Measurements from ENCODE around the gene STYXL1.
A peak's percentile ranks its signal among the peaks of the same experiment; 100 is the strongest.
"Not testable (repeated sequence)": the region's sequence is repeated elsewhere in the genome, so short reads cannot be mapped to it uniquely, and the experiment has no call there.

The STYXL1 gene

GRCh38 chr7:76058745-76059144 lies 10.9 kb upstream of the STYXL1 start:
- H3K27ac Mint-ChIP-seq, result not testable (repeated sequence)

GRCh38 chr7:76057813-76058145 lies 10.0 kb upstream of the STYXL1 start:
- Mint-ChIP-seq H3K4me1 (peaks cover 6% of the 10 kb centered on the region), H3K9me3 (no peaks in the 10 kb centered on the region), H3K27me3 (no peaks in the 10 kb centered on the region), H3K4me3 (no peak overlapping the region), H3K36me3 (peaks cover 21% of the 10 kb centered on the region), H3K27ac (no peak overlapping the region)
- ATAC-seq (ENCODE audit: low read depth) (no peak), DNase-seq (ENCODE audit: low spot score in 2 of 2) (no peak)

More at GRCh38 chr7:76058745-76059144, 10.9 kb upstream of the STYXL1 start:
- not testable (repeated sequence) for H3K4me3 Mint-ChIP-seq; DNase-seq (ENCODE audit: low spot score in 2 of 2); H3K27me3 Mint-ChIP-seq; H3K4me1 Mint-ChIP-seq; H3K9me3 Mint-ChIP-seq; ATAC-seq (ENCODE audit: low read depth)
- H3K36me3 Mint-ChIP-seq, result peaks cover 24% of the 10 kb centered on the region

- Mint-ChIP-seq H3K9me3 (no peaks in the 10 kb centered on the region), H3K27me3 (no peaks in the 10 kb centered on the region), H3K4me1 (peaks cover 7% of the 10 kb centered on the region), H3K27ac (no peak overlapping the region), H3K4me3 (no peak overlapping the region), H3K36me3 (peaks cover 17% of the 10 kb centered on the region)
- ATAC-seq (ENCODE audit: low read depth), result no peak
- no peak for DNase-seq (ENCODE audit: low spot score in 2 of 2)
Observed at GRCh38 chr7:76057103-76057812, 9.5 kb upstream of the STYXL1 start.

- ATAC-seq (ENCODE audit: low read depth) (no peak), DNase-seq (ENCODE audit: low spot score in 2 of 2) (no peak)
- Mint-ChIP-seq H3K4me3 (no peak overlapping the region), H3K27ac (no peak overlapping the region), H3K27me3 (no peaks in the 10 kb centered on the region), H3K4me1 (peaks cover 7% of the 10 kb centered on the region), H3K36me3 (peaks cover 11% of the 10 kb centered on the region), H3K9me3 (no peaks in the 10 kb centered on the region)
Observed at GRCh38 chr7:76056241-76056640, 8.4 kb upstream of the STYXL1 start.

GRCh38 chr7:76054123-76055120 lies 6.6 kb upstream of the STYXL1 start:
- H3K36me3 Mint-ChIP-seq, result peaks cover 17% of the 10 kb centered on the region
- H3K27me3 Mint-ChIP-seq, result no peaks in the 10 kb centered on the region
- H3K9me3 Mint-ChIP-seq, result no peaks in the 10 kb centered on the region
- H3K4me3 Mint-ChIP-seq, result no peak overlapping the region
- ATAC-seq (ENCODE audit: low read depth), result no peak
- H3K4me1 Mint-ChIP-seq, result peaks cover 14% of the 10 kb centered on the region
- DNase-seq (ENCODE audit: low spot score in 2 of 2), result no peak
- H3K27ac Mint-ChIP-seq, result no peak overlapping the region

GRCh38 chr7:76053461-76053860 lies 5.7 kb upstream of the STYXL1 start:
- no peak for ATAC-seq (ENCODE audit: low read depth)
- no peaks in the 10 kb centered on the region for H3K9me3 Mint-ChIP-seq
- peaks cover 21% of the 10 kb centered on the region for H3K4me1 Mint-ChIP-seq
- H3K36me3 Mint-ChIP-seq, result peaks cover 17% of the 10 kb centered on the region
- no peaks in the 10 kb centered on the region for H3K27me3 Mint-ChIP-seq
- no peak overlapping the region for H3K27ac Mint-ChIP-seq
- no peak overlapping the region for H3K4me3 Mint-ChIP-seq
- DNase-seq (ENCODE audit: low spot score in 2 of 2), result no peak

GRCh38 chr7:76052681-76053080 lies 4.9 kb upstream of the STYXL1 start:
- H3K9me3 Mint-ChIP-seq, H3K4me3 Mint-ChIP-seq: not testable (repeated sequence)

GRCh38 chr7:76051840-76052239 lies 4.0 kb upstream of the STYXL1 start:
- ATAC-seq (ENCODE audit: low read depth), result no peak
- no peak for DNase-seq (ENCODE audit: low spot score in 2 of 2)
- H3K36me3 Mint-ChIP-seq, result peaks cover 10% of the 10 kb centered on the region
- H3K9me3 Mint-ChIP-seq, result no peaks in the 10 kb centered on the region
- H3K27me3 Mint-ChIP-seq, result no peaks in the 10 kb centered on the region
- H3K27ac Mint-ChIP-seq, result no peak overlapping the region
- H3K4me1 Mint-ChIP-seq, result peaks cover 22% of the 10 kb centered on the region
- H3K4me3 Mint-ChIP-seq, result no peak overlapping the region

More at GRCh38 chr7:76052681-76053080, 4.9 kb upstream of the STYXL1 start:
- Mint-ChIP-seq H3K4me1 (peaks cover 22% of the 10 kb centered on the region), H3K27ac (peak overlapping the region; percentile 28), H3K36me3 (peaks cover 12% of the 10 kb centered on the region)
- not testable (repeated sequence) for ATAC-seq (ENCODE audit: low read depth); H3K27me3 Mint-ChIP-seq; DNase-seq (ENCODE audit: low spot score in 2 of 2)

GRCh38 chr7:76050545-76050944 lies 2.7 kb upstream of the STYXL1 start:
- DNase-seq (ENCODE audit: low spot score in 2 of 2) (no peak), ATAC-seq (ENCODE audit: low read depth) (no peak)
- H3K27me3 Mint-ChIP-seq, result no peaks in the 10 kb centered on the region
- H3K27ac Mint-ChIP-seq, result peak overlapping the region; percentile 90
- no peak overlapping the region for H3K4me3 Mint-ChIP-seq
- H3K9me3 Mint-ChIP-seq, result no peaks in the 10 kb centered on the region
- H3K4me1 Mint-ChIP-seq, result peaks cover 27% of the 10 kb centered on the region
- H3K36me3 Mint-ChIP-seq, result peaks cover 12% of the 10 kb centered on the region

- peaks cover 15% of the 10 kb centered on the region for H3K36me3 Mint-ChIP-seq
Observed at GRCh38 chr7:76049295-76049694, 1.5 kb upstream of the STYXL1 start.

GRCh38 chr7:76048668-76048988 lies 828 bp upstream of the STYXL1 start:
- H3K9me3 Mint-ChIP-seq, result no peaks in the 10 kb centered on the region
- H3K27ac Mint-ChIP-seq, result peak overlapping the region; percentile 90
- H3K4me3 Mint-ChIP-seq, result peak overlapping the region; percentile 90
- H3K36me3 Mint-ChIP-seq, result peaks cover 15% of the 10 kb centered on the region
- DNase-seq (ENCODE audit: low spot score in 2 of 2) (peak; percentile 9 to 21), ATAC-seq (ENCODE audit: low read depth) (peak; percentile 44)
- H3K4me1 Mint-ChIP-seq, result peaks cover 30% of the 10 kb centered on the region
- no peaks in the 10 kb centered on the region for H3K27me3 Mint-ChIP-seq

More at GRCh38 chr7:76049295-76049694, 1.5 kb upstream of the STYXL1 start:
- DNase-seq (ENCODE audit: low spot score in 2 of 2), result no peak
- no peaks in the 10 kb centered on the region for H3K27me3 Mint-ChIP-seq
- peak overlapping the region; percentile 33 for H3K4me3 Mint-ChIP-seq
- H3K4me1 Mint-ChIP-seq, result peaks cover 31% of the 10 kb centered on the region
- no peaks in the 10 kb centered on the region for H3K9me3 Mint-ChIP-seq
- H3K27ac Mint-ChIP-seq, result peak overlapping the region; percentile 90
- ATAC-seq (ENCODE audit: low read depth), result no peak

- Mint-ChIP-seq H3K4me1 (peaks cover 24% of the 10 kb centered on the region), H3K27me3 (no peaks in the 10 kb centered on the region), H3K4me3 (peak overlapping the region; percentile 90), H3K36me3 (peaks cover 15% of the 10 kb centered on the region), H3K27ac (peak overlapping the region; percentile 90), H3K9me3 (no peaks in the 10 kb centered on the region)
- peak in 1 of 2 donors; percentile 7 for DNase-seq (ENCODE audit: low spot score in 2 of 2)
- no peak for ATAC-seq (ENCODE audit: low read depth)
Observed at GRCh38 chr7:76047305-76047810, 442 bp downstream of the STYXL1 start.

- DNase-seq (ENCODE audit: low spot score in 2 of 2), result no peak
- no peak overlapping the region for H3K4me3 Mint-ChIP-seq
Observed at GRCh38 chr7:76044375-76044865, 3.4 kb downstream of the STYXL1 start.

GRCh38 chr7:76040126-76040525 lies 7.7 kb downstream of the STYXL1 start:
- Mint-ChIP-seq H3K27ac (no peak overlapping the region), H3K4me3 (no peak overlapping the region), H3K27me3 (no peaks in the 10 kb centered on the region), H3K36me3 (peaks cover 4% of the 10 kb centered on the region), H3K9me3 (no peaks in the 10 kb centered on the region), H3K4me1 (peaks cover 9% of the 10 kb centered on the region)
- DNase-seq (ENCODE audit: low spot score in 2 of 2) (no peak), ATAC-seq (ENCODE audit: low read depth) (no peak)

More at GRCh38 chr7:76044375-76044865, 3.4 kb downstream of the STYXL1 start:
- H3K27ac Mint-ChIP-seq, result no peak overlapping the region
- peaks cover 9% of the 10 kb centered on the region for H3K36me3 Mint-ChIP-seq
- ATAC-seq (ENCODE audit: low read depth), result no peak
- no peaks in the 10 kb centered on the region for H3K9me3 Mint-ChIP-seq
- no peaks in the 10 kb centered on the region for H3K27me3 Mint-ChIP-seq
- H3K4me1 Mint-ChIP-seq, result peaks cover 23% of the 10 kb centered on the region

All from memory B cell (primary cell).